Neural cell (in vitro differentiated cells): ENCODE results near the gene PLA2G4C.

Experiments used
- EP300 ChIP-seq: fragments of 450-650 bp; conservative IDR thresholded peaks from 2 replicates; pipeline ENCODE4 v1.6.1; 2014; ENCODE audit warnings: antibody characterized with exemption, mild to moderate bottlenecking, moderate library complexity; ENCODE audit not compliant: poor library complexity, severe bottlenecking
- EZH2 ChIP-seq: fragments of 200-600, 300-800 bp; shearing (Covaris generic), sonication (generic); IDR thresholded peaks from 2 replicates; pipeline ENCODE4 v1.6.1; 2014; ENCODE audit warnings: antibody characterized with exemption, low read length, borderline replicate concordance, mild to moderate bottlenecking; ENCODE audit not compliant: insufficient read depth, poor library complexity, severe bottlenecking
- MXI1 ChIP-seq: fragments of 450-650 bp; conservative IDR thresholded peaks from 2 replicates; pipeline ENCODE4 v1.6.1; 2014; ENCODE audit warnings: antibody characterized with exemption, mild to moderate bottlenecking; ENCODE audit not compliant: poor library complexity, severe bottlenecking
- POLR2AphosphoS5 ChIP-seq: IDR thresholded peaks from 2 replicates; pipeline ENCODE4 v1.6.1; 2012
- TAF1 ChIP-seq: IDR thresholded peaks from 2 replicates; pipeline ENCODE4 v1.6.1; 2012; ENCODE audit warnings: low read depth
- TF ChIP-seq, protein P1 (sequence below): fragments of 450-650 bp; IDR thresholded peaks from 2 replicates; pipeline ENCODE4 v1.5.1; 2014; ENCODE audit warnings: antibody characterized with exemption, mild to moderate bottlenecking, moderate library complexity; ENCODE audit not compliant: poor library complexity, severe bottlenecking

DNA sequence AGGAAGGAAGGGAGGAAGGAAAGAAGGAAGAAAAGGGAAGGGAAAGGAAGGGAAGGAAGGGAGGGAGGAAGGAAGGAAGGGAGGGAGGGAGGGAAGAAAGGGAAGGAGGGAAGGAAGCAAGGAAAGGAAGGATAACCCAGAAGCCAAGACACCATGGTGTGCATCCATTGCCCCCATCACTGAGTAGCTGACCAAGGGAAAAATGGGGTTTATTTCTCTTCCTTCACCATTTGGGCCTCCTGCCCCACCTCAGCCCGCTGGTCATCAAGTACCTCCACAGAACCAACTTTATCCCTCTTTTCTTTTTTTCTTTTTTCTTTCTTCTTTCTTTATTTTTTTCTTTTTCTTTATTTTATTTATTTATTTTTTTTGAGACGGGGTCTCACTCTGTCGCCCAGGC, 87.1 kb downstream of the PLA2G4C start:
- TF ChIP-seq, protein P1, sequence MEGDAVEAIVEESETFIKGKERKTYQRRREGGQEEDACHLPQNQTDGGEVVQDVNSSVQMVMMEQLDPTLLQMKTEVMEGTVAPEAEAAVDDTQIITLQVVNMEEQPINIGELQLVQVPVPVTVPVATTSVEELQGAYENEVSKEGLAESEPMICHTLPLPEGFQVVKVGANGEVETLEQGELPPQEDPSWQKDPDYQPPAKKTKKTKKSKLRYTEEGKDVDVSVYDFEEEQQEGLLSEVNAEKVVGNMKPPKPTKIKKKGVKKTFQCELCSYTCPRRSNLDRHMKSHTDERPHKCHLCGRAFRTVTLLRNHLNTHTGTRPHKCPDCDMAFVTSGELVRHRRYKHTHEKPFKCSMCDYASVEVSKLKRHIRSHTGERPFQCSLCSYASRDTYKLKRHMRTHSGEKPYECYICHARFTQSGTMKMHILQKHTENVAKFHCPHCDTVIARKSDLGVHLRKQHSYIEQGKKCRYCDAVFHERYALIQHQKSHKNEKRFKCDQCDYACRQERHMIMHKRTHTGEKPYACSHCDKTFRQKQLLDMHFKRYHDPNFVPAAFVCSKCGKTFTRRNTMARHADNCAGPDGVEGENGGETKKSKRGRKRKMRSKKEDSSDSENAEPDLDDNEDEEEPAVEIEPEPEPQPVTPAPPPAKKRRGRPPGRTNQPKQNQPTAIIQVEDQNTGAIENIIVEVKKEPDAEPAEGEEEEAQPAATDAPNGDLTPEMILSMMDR, result no peak
- TF ChIP-seq TAF1, result no peak
- TF ChIP-seq EP300, result no peak
- TF ChIP-seq POLR2AphosphoS5, result no peak
- TF ChIP-seq EZH2, result no peak
- no peak for TF ChIP-seq MXI1
